Measurements from ENCODE around the gene TMEM106C. TPM values are rescaled to one million over a fixed set of nuclear protein-coding genes. Genes with fewer than 3 reads are reported as not detected.

The TMEM106C gene
- total RNA-seq, 1 experiment from 2014 or later, result 50.0 TPM

DNA sequence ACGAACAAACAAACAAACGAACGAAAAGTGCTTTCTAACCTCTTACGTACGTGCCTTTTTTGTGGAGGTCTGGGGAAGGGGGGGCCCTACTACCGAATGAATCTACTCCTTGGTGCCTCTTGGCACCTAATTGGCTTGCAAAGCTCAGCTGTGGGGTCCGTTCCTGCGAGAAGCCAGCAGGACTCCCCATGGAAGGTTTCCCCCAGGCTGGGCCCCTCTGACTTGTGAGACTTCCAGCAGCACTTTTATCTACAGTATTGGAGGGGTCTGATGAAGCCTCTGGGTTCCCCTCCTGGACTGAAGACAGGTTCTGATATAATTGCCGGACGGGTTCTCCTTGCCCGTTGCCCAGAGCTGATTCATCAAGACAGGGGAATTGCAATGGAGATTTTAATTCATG, 1.2 kb upstream of the TMEM106C start:
- POLR2A ChIA-PET, result interaction anchor here (0.6 kb wide), 1 partner anchor 37 kb away, joined by 3 read pairs; no protein-coding TSS in a partner anchor
- CTCF ChIA-PET, result interaction anchor here (0.6 to 5.4 kb wide), 14 partner anchors 8 to 247 kb away, joined by 3 to 40 read pairs (median 4); partner anchors contain the start of gene VDR
- Mint-ChIP-seq H3K36me3 (ENCODE audit: insufficient read depth, unreplicated experiment) (peaks cover 15% of the 10 kb centered on the region), H3K27me3 (ENCODE audit: insufficient read depth, unreplicated experiment) (no peaks in the 10 kb centered on the region), H3K9me3 (ENCODE audit: unreplicated experiment) (no peaks in the 10 kb centered on the region), H3K4me3 (ENCODE audit: unreplicated experiment) (no peak overlapping the region), H3K4me1 (ENCODE audit: insufficient read depth, unreplicated experiment) (peaks cover 15% of the 10 kb centered on the region), H3K27ac (ENCODE audit: low read depth, unreplicated experiment) (no peak overlapping the region)
- no peak for DNase-seq (ENCODE audit: unreplicated experiment)
- no TSS peak for BruUV-seq (replicated peaks)
- intact Hi-C loops (cut with micrococcal nuclease), result loop anchor here (5.0 kb wide), 1 partner anchor 225 kb away; no protein-coding TSS in a partner anchor
- TF ChIP-seq, protein P1, sequence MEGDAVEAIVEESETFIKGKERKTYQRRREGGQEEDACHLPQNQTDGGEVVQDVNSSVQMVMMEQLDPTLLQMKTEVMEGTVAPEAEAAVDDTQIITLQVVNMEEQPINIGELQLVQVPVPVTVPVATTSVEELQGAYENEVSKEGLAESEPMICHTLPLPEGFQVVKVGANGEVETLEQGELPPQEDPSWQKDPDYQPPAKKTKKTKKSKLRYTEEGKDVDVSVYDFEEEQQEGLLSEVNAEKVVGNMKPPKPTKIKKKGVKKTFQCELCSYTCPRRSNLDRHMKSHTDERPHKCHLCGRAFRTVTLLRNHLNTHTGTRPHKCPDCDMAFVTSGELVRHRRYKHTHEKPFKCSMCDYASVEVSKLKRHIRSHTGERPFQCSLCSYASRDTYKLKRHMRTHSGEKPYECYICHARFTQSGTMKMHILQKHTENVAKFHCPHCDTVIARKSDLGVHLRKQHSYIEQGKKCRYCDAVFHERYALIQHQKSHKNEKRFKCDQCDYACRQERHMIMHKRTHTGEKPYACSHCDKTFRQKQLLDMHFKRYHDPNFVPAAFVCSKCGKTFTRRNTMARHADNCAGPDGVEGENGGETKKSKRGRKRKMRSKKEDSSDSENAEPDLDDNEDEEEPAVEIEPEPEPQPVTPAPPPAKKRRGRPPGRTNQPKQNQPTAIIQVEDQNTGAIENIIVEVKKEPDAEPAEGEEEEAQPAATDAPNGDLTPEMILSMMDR (IDR thresholded peaks at IDR 0.05; ENCODE audit: unreplicated experiment), result no peak

DNA sequence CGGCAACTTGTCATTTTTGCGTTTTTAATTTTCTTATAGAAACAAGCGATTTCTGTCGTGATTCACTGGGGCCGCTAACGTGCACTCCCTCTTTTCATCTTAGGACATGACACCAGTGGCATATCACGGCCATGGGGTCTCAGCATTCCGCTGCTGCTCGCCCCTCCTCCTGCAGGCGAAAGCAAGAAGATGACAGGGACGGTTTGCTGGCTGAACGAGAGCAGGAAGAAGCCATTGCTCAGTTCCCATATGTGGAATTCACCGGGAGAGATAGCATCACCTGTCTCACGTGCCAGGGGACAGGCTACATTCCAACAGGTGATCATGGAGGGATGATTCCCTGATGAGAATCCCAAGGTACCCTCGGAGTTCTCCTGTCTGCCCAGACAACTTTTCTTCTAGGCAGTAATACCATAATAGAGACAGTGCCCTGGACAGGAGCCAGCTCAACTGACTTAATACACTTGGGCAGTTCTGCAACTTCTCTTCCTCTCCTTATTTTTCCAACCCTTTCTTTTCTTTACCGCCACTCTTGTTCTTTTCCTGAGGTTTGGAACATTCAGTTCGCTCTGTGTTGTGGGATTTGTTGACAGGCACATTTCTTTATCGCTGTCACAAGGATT, 821 bp downstream of the TMEM106C start:
- Mint-ChIP-seq H3K27me3 (ENCODE audit: insufficient read depth, unreplicated experiment) (no peaks in the 10 kb centered on the region), H3K4me1 (ENCODE audit: insufficient read depth, unreplicated experiment) (peaks cover 15% of the 10 kb centered on the region), H3K36me3 (ENCODE audit: insufficient read depth, unreplicated experiment) (peaks cover 25% of the 10 kb centered on the region), H3K9me3 (ENCODE audit: unreplicated experiment) (no peaks in the 10 kb centered on the region), H3K27ac (ENCODE audit: low read depth, unreplicated experiment) (peak overlapping the region; percentile 66), H3K4me3 (ENCODE audit: unreplicated experiment) (peak overlapping the region; percentile 98)
- ChIA-PET CTCF (interaction anchor here (0.5 to 5.4 kb wide), 23 partner anchors 10 to 638 kb away, joined by 3 to 40 read pairs (median 4); partner anchors contain the start of gene VDR), POLR2A (interaction anchor here (0.6 to 2.6 kb wide), 8 partner anchors 10 to 145 kb away, joined by 3 to 12 read pairs (median 4); no protein-coding TSS in a partner anchor)
- intact Hi-C loops (cut with micrococcal nuclease), result loop anchor here (5.0 kb wide), 1 partner anchor 223 kb away; no protein-coding TSS in a partner anchor
- BruUV-seq (replicated peaks), result no TSS peak
- TF ChIP-seq, protein P1 (IDR thresholded peaks at IDR 0.05; ENCODE audit: unreplicated experiment), result no peak
- DNase-seq (ENCODE audit: unreplicated experiment), result no peak

GRCh38 chr12:47965581-47965980, 2.2 kb downstream of the TMEM106C start:
- H3K4me3 Mint-ChIP-seq (ENCODE audit: unreplicated experiment), result no peak overlapping the region
- no peaks in the 10 kb centered on the region for H3K27me3 Mint-ChIP-seq (ENCODE audit: insufficient read depth, unreplicated experiment)
- peaks cover 25% of the 10 kb centered on the region for H3K36me3 Mint-ChIP-seq (ENCODE audit: insufficient read depth, unreplicated experiment)
- CTCF ChIA-PET, result interaction anchor here (3.3 to 5.4 kb wide), 2 partner anchors 16 to 65 kb away, joined by 20 to 40 read pairs; no protein-coding TSS in a partner anchor
- no TSS peak for BruUV-seq (replicated peaks)
- TF ChIP-seq, protein P1 (IDR thresholded peaks at IDR 0.05; ENCODE audit: unreplicated experiment), result no peak
- H3K27ac Mint-ChIP-seq (ENCODE audit: low read depth, unreplicated experiment), result no peak overlapping the region
- H3K4me1 Mint-ChIP-seq (ENCODE audit: insufficient read depth, unreplicated experiment), result peaks cover 15% of the 10 kb centered on the region
- POLR2A ChIA-PET, result no interaction called here
- H3K9me3 Mint-ChIP-seq (ENCODE audit: unreplicated experiment), result no peaks in the 10 kb centered on the region
- intact Hi-C loops (cut with micrococcal nuclease), result no loop called here
- DNase-seq (ENCODE audit: unreplicated experiment), result no peak

GRCh38 chr12:47967461-47968321, 4.3 kb downstream of the TMEM106C start:
- TF ChIP-seq, protein P1 (IDR thresholded peaks at IDR 0.05; ENCODE audit: unreplicated experiment), result no peak
- ChIA-PET CTCF (interaction anchor here (1.6 kb wide), 1 partner anchor 129 kb away, joined by 3 read pairs; no protein-coding TSS in a partner anchor), POLR2A (interaction anchor here (0.7 kb wide), 1 partner anchor 748 kb away, joined by 4 read pairs; no protein-coding TSS in a partner anchor)
- Mint-ChIP-seq H3K27me3 (ENCODE audit: insufficient read depth, unreplicated experiment) (no peaks in the 10 kb centered on the region), H3K4me3 (ENCODE audit: unreplicated experiment) (no peak overlapping the region), H3K4me1 (ENCODE audit: insufficient read depth, unreplicated experiment) (peaks cover 15% of the 10 kb centered on the region), H3K36me3 (ENCODE audit: insufficient read depth, unreplicated experiment) (peaks cover 25% of the 10 kb centered on the region), H3K9me3 (ENCODE audit: unreplicated experiment) (no peaks in the 10 kb centered on the region), H3K27ac (ENCODE audit: low read depth, unreplicated experiment) (no peak overlapping the region)
- intact Hi-C loops (cut with micrococcal nuclease), result no loop called here
- DNase-seq (ENCODE audit: unreplicated experiment), result no peak
- no TSS peak for BruUV-seq (replicated peaks)

Measured in MCF 10A (cell line).